PC-3 (cell line): Measurements from ENCODE around the gene TDRKH. TPM values are rescaled to one million over a fixed set of nuclear protein-coding genes. Genes with fewer than 3 reads are reported as not detected.

Experiments used
- ATAC-seq: fragments of 200-7000 bp; cut with Tn5 transposase; 2 replicates; pipeline ENCODE4 v1.9.1; 2020; ENCODE audit warnings: mild to moderate bottlenecking, moderate library complexity
- BruUV-seq: library from RNA; stranded (reverse); fragments of 400-500 nt; replicated peaks from 2 replicates; lab custom pipeline; 2021; lab: Mats Ljungman, UMichigan
- CTCF ChIA-PET: fragments of 300-600 bp; sonication (Branson Sonifier 250); formaldehyde crosslinking; loops from one replicate; lab custom pipeline; 2022; ENCODE audit warnings: antibody characterized with exemption; lab: Charles Lee
- POLR2A ChIA-PET: fragments of 300-600 bp; sonication (Branson Sonifier 250); formaldehyde crosslinking; loops from one replicate; lab custom pipeline; 2022; ENCODE audit warnings: antibody characterized with exemption; ENCODE audit not compliant: unreplicated experiment; lab: Charles Lee
- DNase-seq: peaks from one replicate; pipeline ENCODE4 v3.0.0-alpha.2; 2015
- H2AFZ ChIP-seq: fragments of 300-600 bp; sonication (generic); 2 replicates; pipeline ENCODE4 v1.6.0; 2016; ENCODE audit warnings: antibody characterized with exemption, low read length
- H3F3A ChIP-seq: fragments of 300-600 bp; sonication (generic); one replicate; pipeline ENCODE4 v1.6.0; 2017; ENCODE audit warnings: antibody characterized with exemption, low read length, control low read depth, mild to moderate bottlenecking; ENCODE audit not compliant: unreplicated experiment
- H3K27ac ChIP-seq: fragments of 300-600 bp; sonication (generic); 2 replicates; pipeline ENCODE4 v1.5.1; 2016; ENCODE audit warnings: mild to moderate bottlenecking, low read length
- H3K27me3 ChIP-seq: fragments of 300-600 bp; sonication (generic); 2 replicates; pipeline ENCODE4 v1.6.1; 2016; ENCODE audit warnings: low read length, mixed read lengths
- H3K36me3 ChIP-seq: fragments of 300-600 bp; sonication (generic); 2 replicates; pipeline ENCODE4 v1.6.1; 2016; ENCODE audit warnings: low read depth, mixed run types, low read length, mixed read lengths
- H3K4me1 ChIP-seq: fragments of 300-600 bp; sonication (generic); 2 replicates; pipeline ENCODE4 v1.5.1; 2016; ENCODE audit warnings: low read length; ENCODE audit not compliant: insufficient read depth
- H3K4me2 ChIP-seq: fragments of 300-600 bp; sonication (generic); 2 replicates; pipeline ENCODE4 v1.6.0; 2016; ENCODE audit warnings: low read length
- H3K4me3 ChIP-seq: fragments of 300-600 bp; sonication (generic); 2 replicates; pipeline ENCODE4 v1.5.1; 2016; ENCODE audit warnings: mild to moderate bottlenecking, low read length, mixed read lengths
- H3K79me2 ChIP-seq: fragments of 300-600 bp; sonication (generic); 2 replicates; pipeline ENCODE4 v1.6.1; 2017; ENCODE audit warnings: low read length, mixed read lengths
- H3K9ac ChIP-seq: fragments of 300-600 bp; sonication (generic); 2 replicates; pipeline ENCODE4 v1.6.0; 2016; ENCODE audit warnings: mild to moderate bottlenecking, low read length
- H3K9me2 ChIP-seq: fragments of 300-600 bp; sonication (generic); replicated peaks from 2 replicates; pipeline ENCODE4 v1.6.1; 2016; ENCODE audit warnings: mixed run types, low read length, mixed read lengths
- H3K9me3 ChIP-seq: fragments of 300-600 bp; sonication (generic); 2 replicates; pipeline ENCODE4 v1.6.1; 2016; ENCODE audit warnings: low read length, mixed read lengths
- H4K20me1 ChIP-seq: fragments of 300-600 bp; sonication (generic); 2 replicates; pipeline ENCODE4 v1.6.1; 2016; ENCODE audit warnings: low read length, mixed read lengths
- CTCF ChIP-seq: fragments of 300-600 bp; sonication (generic); conservative IDR thresholded peaks from 2 replicates; pipeline ENCODE4 v1.5.1; 2017; ENCODE audit warnings: antibody characterized with exemption, low read depth, mild to moderate bottlenecking, low read length
- EZH2 ChIP-seq: fragments of 300-600 bp; sonication (generic); IDR thresholded peaks from one replicate; pipeline ENCODE4 v1.6.1; 2017; ENCODE audit warnings: antibody characterized with exemption, mild to moderate bottlenecking, low read length; ENCODE audit not compliant: unreplicated experiment
- EZH2phosphoT487 ChIP-seq: fragments of 300-600 bp; sonication (generic); IDR thresholded peaks from 2 replicates; pipeline ENCODE4 v1.6.1; 2018; ENCODE audit warnings: mild to moderate bottlenecking, antibody characterized with exemption, low read length, borderline replicate concordance
- intact Hi-C: fragments of 100-400 bp; cut with micrococcal nuclease; formaldehyde crosslinking; loops from 2 replicates; pipeline ENCODE4 v1.9.0; 2023
- total RNA-seq: library from RNA; depleted of rRNA; stranded (reverse); fragments of >200 nt; gene quantifications from 2 replicates; pipeline ENCODE4 v1.2.3, GENCODE V29; 2014

Gene TDRKH
- total RNA-seq, 1 experiment from 2014 or later: 15.2 TPM

- ATAC-seq (no peak), DNase-seq (no peak)
- H3K27ac ChIP-seq: no peak overlapping the region
- H3K27me3 ChIP-seq: peaks cover 19% of the 10 kb centered on the region
- H3F3A ChIP-seq: no peaks in the 10 kb centered on the region
- no peaks in the 10 kb centered on the region for H3K9me2 ChIP-seq
- ChIA-PET POLR2A (no interaction called here), CTCF (no interaction called here)
- H3K79me2 ChIP-seq: no peaks in the 10 kb centered on the region
- H3K4me1 ChIP-seq: no peaks in the 10 kb centered on the region
- no peaks in the 10 kb centered on the region for H3K9me3 ChIP-seq
- no peak overlapping the region for H2AFZ ChIP-seq
- BruUV-seq: no TSS peak
- no peak for TF ChIP-seq EZH2phosphoT487
- no peak for TF ChIP-seq EZH2
- no peak for TF ChIP-seq CTCF
- intact Hi-C loops: no loop called here
- no peak overlapping the region for H3K4me2 ChIP-seq
- no peaks in the 10 kb centered on the region for H4K20me1 ChIP-seq
- H3K9ac ChIP-seq: no peak overlapping the region
- no peak overlapping the region for H3K4me3 ChIP-seq
- no peaks in the 10 kb centered on the region for H3K36me3 ChIP-seq
These were observed 17.5 kb upstream of the TDRKH start for GRCh38 chr1:151807766-151808165.

GRCh38 chr1:151807131-151807530 lies 16.8 kb upstream of the TDRKH start:
- H3K4me1 ChIP-seq: no peaks in the 10 kb centered on the region
- no peak overlapping the region for H3K4me2 ChIP-seq
- DNase-seq: no peak
- H4K20me1 ChIP-seq: no peaks in the 10 kb centered on the region
- no peaks in the 10 kb centered on the region for H3K36me3 ChIP-seq
- no TSS peak for BruUV-seq
- H3K9ac ChIP-seq: no peak overlapping the region
- no peak overlapping the region for H2AFZ ChIP-seq
- no peaks in the 10 kb centered on the region for H3K79me2 ChIP-seq
- intact Hi-C loops: no loop called here
- ChIA-PET POLR2A (no interaction called here), CTCF (no interaction called here)
- H3K9me2 ChIP-seq: no peaks in the 10 kb centered on the region
- H3F3A ChIP-seq: no peaks in the 10 kb centered on the region
- no peak overlapping the region for H3K27ac ChIP-seq
- TF ChIP-seq EZH2phosphoT487 (no peak), EZH2 (no peak), CTCF (no peak)
- no peak for ATAC-seq
- peaks cover 19% of the 10 kb centered on the region for H3K27me3 ChIP-seq
- H3K9me3 ChIP-seq: no peaks in the 10 kb centered on the region
- H3K4me3 ChIP-seq: no peak overlapping the region

- CTCF ChIA-PET: no interaction called here
- H3K79me2 ChIP-seq: no peaks in the 10 kb centered on the region
- H3K27me3 ChIP-seq: peaks cover 19% of the 10 kb centered on the region
- no peak overlapping the region for H2AFZ ChIP-seq
- H3K36me3 ChIP-seq: no peaks in the 10 kb centered on the region
- no peaks in the 10 kb centered on the region for H3K9me2 ChIP-seq
- H3K27ac ChIP-seq: no peak overlapping the region
- no peak overlapping the region for H3K4me2 ChIP-seq
- POLR2A ChIA-PET: no interaction called here
- BruUV-seq: no TSS peak
- no peak for ATAC-seq
- H3F3A ChIP-seq: no peaks in the 10 kb centered on the region
- DNase-seq: no peak
- intact Hi-C loops: no loop called here
- H3K9ac ChIP-seq: no peak overlapping the region
- no peak overlapping the region for H3K4me3 ChIP-seq
- TF ChIP-seq EZH2 (no peak), EZH2phosphoT487 (no peak), CTCF (no peak)
- H3K9me3 ChIP-seq: no peaks in the 10 kb centered on the region
- H3K4me1 ChIP-seq: no peaks in the 10 kb centered on the region
- no peaks in the 10 kb centered on the region for H4K20me1 ChIP-seq
These were observed 15.9 kb upstream of the TDRKH start for GRCh38 chr1:151806170-151806569.
